OCI-LY7 (cell line): ENCODE measurements around the gene TNS3.

Experiments
- EZH2phosphoT487 ChIP-seq: fragments of 200-600 bp; sonication (generic); IDR thresholded peaks from 2 replicates; pipeline ENCODE4 v1.6.1; 2018; ENCODE audit warnings: low read depth, borderline replicate concordance, mild to moderate bottlenecking, mixed run types, antibody characterized with exemption, low read length, moderate library complexity, mixed read lengths
- TF ChIP-seq, protein P1 (sequence below): fragments of 200-600 bp; sonication (generic); conservative IDR thresholded peaks from 2 replicates; pipeline ENCODE4 v1.5.1; 2014; ENCODE audit warnings: mild to moderate bottlenecking, antibody characterized with exemption, low read length, moderate library complexity, mixed read lengths

DNA sequence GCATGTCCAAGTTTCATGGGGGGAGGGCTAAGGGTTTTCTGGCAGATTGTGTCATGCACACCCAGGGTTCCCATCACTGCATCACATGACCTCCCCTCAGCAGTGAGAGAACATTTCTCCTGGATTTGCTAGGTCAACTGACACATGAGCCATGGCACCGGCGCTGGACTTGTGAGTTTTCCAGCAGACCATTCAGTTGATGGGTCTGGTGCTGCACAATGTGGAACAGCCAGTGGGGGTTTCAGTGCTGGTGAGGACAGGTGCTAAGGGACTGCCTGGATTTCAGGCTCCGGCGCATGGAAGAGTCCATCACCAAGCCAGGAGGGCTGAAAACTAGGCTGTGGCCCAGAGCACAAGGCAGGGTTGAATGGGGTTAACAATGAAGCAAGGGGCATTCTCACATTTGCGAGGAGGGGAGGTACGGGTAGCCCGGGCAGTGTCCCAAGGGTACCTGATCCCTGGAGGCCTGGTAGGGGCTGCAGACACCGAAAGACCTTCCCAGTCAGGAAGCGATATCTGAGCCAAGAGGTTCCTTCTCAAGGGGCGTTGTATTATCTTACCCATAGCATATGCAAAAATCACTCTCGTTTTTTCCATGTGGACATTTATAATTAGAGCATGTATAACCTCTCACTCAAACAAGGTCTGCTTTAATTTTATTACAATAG lies 203.0 kb downstream of the TNS3 start:
- TF ChIP-seq, protein P1, sequence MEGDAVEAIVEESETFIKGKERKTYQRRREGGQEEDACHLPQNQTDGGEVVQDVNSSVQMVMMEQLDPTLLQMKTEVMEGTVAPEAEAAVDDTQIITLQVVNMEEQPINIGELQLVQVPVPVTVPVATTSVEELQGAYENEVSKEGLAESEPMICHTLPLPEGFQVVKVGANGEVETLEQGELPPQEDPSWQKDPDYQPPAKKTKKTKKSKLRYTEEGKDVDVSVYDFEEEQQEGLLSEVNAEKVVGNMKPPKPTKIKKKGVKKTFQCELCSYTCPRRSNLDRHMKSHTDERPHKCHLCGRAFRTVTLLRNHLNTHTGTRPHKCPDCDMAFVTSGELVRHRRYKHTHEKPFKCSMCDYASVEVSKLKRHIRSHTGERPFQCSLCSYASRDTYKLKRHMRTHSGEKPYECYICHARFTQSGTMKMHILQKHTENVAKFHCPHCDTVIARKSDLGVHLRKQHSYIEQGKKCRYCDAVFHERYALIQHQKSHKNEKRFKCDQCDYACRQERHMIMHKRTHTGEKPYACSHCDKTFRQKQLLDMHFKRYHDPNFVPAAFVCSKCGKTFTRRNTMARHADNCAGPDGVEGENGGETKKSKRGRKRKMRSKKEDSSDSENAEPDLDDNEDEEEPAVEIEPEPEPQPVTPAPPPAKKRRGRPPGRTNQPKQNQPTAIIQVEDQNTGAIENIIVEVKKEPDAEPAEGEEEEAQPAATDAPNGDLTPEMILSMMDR = no peak
- no peak for TF ChIP-seq EZH2phosphoT487
